SK-N-MC (cell line): ENCODE results near the gene LRRC4C.

ENCODE experiments used
- EZH2 ChIP-seq: fragments of 200-600 bp; sonication (generic); IDR thresholded peaks from one replicate; pipeline ENCODE4 v1.6.1; 2017; ENCODE audit warnings: antibody characterized with exemption
- FOXP2 ChIP-seq: optimal IDR thresholded peaks from 2 replicates; pipeline ENCODE3; 2011; ENCODE audit warnings: mild to moderate bottlenecking, moderate library complexity; ENCODE audit not compliant: insufficient read depth; ENCODE audit errors: extremely low read length, control extremely low read depth

GRCh38 chr11:40280159-40281051, 1179.0 kb downstream of the LRRC4C start:
- TF ChIP-seq EZH2 (no peak), FOXP2 (no peak)
